NCI-H748 treated with DMSO at 0.1 percent for 48 hours (cell line): Measurements from ENCODE around the gene ETV3.

Experiments used
- DNase-seq: peaks from one replicate; lab custom pipeline; 2025; lab: John Stamatoyannopoulos, UW

The ETV3 gene

DNA sequence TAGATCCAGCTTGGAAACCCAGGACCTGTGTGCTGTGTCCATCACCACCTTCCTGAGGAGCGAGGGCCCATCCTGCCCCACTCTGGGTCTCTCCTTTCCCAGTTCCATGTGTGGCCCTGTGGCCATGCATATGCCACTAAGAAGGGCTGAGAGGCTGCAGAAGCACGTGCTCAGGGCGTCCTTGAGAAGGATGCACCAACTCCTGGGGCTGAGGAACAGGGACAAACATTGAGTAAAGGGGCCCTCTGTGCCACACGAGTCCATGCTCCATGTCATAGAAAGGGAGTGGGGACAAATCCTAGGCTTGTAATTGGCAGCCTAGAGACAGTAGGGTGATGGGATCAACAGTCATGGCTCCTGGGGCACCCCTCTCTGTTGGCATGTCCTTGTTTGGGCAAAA lies 47.0 kb downstream of the ETV3 start:
- no peak for DNase-seq

DNA sequence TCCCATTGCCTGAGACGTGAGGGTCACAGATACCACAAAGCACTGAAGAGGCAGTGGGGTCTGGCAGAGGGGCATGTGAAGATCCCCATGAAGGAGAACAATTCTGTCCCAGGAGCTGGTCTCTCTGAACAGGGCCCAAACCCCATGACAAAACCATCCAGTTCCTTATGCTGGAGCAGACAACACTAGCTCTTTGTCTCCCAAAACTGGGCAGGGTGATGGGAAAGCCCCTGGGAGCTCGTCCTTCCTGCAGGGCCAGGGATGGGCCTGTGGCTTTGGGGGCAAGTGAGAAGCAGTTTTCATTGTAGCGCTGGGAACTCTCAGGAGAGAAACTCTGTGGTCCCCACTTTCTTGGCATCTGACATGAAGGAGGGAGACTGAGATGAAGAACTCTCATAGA lies 47.4 kb downstream of the ETV3 start:
- no peak for DNase-seq

DNA sequence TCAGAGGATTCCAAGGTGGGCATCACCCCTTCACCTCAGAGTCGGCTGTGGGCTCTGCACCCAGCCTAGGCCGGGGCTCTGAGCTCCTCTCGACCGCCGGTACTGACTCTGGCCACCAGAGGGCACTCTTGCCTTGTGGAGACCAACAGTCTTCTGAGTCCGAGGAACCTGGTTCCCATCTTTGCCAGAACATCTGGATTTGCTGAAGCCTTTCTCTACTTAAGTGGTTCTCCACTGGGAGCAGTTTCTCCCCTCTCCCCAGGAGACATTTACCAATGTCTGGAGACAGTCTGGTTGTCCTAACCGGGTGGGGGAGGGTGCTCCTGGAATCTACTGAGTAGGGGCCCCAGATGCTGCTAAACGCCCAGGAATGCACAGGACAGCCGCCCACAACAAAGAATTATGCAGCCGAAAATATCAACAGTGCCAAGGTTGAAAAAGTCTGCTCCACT lies 48.0 kb downstream of the ETV3 start:
- peak; percentile 9 for DNase-seq

DNA sequence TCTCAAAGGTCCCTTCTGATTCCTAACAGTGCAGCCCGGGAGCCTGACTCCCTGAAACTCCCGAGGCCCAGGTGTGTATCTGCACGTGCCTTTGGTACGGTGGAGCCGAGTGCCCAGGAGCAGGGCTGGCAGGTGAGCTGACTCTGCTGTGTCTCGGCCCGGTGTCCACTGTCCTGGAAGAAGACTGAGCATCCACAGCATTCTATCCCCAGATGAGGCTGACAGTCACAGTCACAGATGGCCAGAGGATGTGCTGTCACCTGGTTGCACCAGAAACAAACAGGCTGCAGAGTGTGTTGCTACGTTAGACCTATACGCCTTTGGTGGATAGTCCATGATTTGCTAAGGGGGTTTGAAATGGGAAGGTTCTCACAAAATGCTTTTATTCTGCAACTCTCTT lies 48.4 kb downstream of the ETV3 start:
- no peak for DNase-seq

DNA sequence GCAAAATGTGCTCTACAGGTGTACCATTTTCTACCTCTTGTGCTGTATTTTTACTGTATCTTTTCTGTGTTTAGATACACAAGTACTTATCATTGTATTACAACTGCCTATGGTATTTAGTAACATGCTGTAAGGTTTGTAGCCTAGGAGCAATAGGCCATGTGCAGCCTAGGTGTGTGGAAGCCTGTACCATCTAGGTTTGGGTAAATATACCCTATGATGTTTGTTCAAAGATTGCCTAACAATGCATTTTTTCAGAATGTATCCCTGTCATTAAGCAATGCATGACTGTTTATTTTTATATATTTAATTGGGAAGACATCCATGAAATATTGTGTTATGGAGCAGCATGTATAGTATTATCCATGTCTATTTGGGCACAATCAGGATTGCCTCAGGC lies 49.6 kb downstream of the ETV3 start:
- no peak for DNase-seq

DNA sequence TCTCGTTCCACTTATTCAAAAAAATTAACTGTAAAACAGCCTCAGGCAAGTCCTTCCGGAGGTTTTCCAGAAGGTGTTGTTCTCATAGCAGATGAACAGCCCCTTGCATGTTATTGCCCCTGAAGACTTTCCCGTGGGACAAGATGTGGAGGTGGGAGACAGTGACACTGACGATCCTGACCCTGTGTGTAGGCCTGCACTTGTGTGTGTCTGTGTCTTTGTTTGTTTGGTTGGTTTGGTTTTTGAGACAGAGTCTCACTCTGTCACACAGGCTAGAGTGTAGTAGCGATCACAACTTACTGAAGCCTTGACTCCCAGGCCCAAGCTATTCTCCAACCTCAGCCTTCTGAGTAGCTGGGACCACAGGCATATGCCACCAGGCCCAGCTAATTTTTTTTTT lies 51.2 kb downstream of the ETV3 start:
- no peak for DNase-seq

DNA sequence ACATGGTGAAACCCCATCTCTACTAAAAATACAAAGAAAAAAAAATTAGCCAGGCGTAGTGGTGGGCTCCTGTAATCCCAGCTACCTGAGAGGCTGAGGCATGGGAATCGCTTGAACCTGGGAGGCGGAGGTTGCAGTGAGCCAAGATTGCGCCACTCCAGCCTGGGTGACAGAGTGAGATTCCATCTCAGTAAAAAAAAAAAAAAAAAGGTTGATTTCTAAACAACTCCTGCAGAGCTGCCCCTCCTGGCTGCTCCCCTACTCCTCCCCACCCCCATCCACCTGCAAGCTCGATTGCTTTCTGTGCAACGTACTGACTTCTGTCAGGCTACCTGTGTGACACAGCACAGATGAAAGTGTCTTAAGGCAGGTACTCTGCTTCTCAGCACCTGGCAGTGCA lies 51.9 kb downstream of the ETV3 start:
- DNase-seq, result no peak

DNA sequence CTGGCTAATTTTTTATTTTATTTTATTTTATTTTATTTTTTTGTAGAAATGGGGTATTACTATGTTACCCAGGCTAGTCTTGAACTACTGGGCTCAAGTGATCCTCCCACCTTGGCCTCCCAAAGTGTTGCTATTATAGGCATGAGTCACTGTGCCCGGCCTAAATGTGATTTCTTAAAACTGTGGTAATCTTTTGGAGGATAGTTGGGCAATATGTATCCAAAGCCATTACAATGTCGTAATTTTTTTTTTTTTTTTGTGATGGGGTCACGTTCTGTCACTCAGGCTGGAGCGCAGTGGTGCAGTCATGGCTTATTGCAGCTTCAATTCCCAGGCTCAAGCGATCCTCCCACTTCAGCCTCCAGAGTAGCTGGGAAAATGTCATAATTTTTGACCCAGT lies 52.8 kb downstream of the ETV3 start:
- DNase-seq, result no peak

DNA sequence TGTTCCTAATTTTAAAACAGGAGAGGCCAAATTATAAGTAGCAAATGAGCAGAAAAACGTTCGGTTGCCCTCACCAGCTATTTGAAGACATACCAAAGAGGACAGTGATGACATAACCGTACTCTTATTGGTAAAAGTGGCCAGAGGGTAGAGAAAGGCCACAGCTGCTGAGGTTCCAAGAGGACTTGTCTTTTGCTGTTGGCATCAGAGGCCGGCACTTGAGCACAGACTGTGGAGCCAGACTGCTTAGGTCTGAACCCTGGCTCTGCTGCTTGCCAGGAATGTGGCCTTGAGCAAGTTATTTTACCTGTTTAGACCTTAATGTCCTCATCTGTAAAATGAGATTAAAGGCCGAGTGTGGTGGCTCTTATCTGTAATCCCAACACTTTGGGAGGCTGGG lies 53.5 kb downstream of the ETV3 start:
- DNase-seq, result no peak

DNA sequence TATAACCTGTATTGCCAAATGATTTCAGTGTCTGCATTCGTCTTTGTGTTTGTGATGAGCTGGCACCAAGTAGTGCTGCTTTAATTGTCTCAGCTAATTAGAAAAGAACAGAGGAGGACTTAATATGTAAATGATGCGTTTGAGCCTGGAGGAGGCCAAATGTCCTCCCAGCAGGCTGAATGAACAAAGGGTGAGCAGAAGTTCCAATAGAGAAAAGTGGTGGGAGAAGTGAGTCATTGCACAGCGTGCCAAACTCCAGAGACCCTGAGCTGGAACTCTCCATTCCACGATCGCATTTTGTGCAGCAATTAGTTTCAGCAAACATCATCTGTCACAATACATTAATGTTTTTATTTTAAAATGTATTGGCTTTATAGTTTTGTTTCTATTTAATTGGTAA lies 56.5 kb downstream of the ETV3 start:
- DNase-seq, result no peak

DNA sequence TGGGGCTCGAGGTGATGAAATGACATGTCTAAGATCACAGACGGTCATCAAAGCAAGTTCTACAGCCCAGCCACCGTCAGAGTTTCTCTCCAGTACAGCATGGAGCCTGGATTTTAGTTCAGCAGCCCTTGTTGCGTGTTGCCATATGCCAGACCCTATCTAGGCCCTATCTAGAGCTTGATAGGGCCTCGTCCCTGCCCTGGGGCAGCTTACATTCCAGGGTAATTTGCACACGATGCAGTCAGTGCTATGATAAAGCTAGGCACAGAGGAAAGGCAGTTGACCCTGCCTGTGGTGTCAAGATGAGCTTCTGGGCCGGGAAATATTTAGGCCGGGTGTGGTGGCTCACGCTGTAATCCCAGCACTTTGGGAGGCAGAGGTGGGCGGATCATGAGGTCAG lies 57.5 kb downstream of the ETV3 start:
- DNase-seq, result no peak

DNA sequence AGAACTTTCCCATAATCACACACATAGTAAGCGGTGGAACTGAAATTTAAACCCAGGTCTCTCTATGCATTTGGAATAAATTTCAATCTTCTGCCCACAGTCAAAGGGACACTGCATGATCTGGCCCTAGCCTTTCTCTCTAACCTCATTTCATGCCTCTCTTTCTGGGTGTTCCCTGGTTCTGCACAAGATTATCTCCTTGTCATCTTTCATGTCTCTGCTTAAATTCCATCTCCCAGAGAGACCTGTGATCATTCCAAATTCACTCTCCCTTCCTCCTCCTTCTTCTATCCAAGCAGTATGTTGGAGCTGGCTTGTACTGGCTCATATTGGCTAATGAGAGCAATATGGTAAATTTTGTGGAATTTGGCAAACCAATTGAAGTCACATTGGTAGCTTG lies 60.8 kb downstream of the ETV3 start:
- no peak for DNase-seq

DNA sequence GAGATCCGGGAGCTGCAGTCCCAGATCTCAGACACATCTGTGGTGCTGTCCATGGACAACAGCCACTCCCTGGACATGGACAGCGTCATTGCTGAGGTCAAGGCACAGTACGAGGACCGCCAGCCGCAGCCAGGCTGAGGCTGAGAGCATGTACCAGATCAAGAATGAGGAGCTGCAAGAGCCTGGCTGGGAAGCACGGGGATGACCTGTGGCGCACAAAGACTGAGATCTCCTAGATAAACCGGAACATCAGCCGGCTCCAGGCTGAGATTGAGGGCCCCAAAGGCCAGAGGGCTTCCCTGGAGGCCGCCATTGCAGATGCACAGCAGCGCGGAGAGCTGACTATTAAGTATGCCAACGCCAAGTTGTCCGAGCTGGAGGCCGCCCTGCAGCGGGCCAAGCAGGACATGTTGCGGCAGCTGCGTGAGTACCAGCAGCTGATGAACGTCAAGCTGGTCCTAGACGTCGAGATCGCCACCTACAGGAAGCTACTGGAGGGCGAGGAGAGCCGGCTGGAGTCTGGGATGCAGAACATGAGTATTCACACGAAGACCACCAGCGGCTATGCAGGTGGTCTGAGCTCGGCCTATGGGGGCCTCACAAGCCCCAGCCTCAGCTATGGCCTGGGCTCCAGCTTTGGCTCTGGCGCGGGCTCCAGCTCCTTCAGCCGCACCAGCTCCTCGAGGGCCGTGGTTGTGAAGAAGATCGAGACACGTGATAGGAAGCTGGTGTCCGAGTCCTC lies 64.1 kb downstream of the ETV3 start:
- DNase-seq, result peak; percentile 47
